Esophagus muscularis mucosa (tissue), 3 donors: ENCODE measurements around the gene PRB3.

ENCODE experiments used
- CTCF ChIP-seq, 3 experiments: fragments of 200-600 bp in 2 of 3; fragments of 450-650 bp in 1 of 3; sonication (generic) in 2 of 3; IDR thresholded peaks; one replicate each; pipeline ENCODE4 v1.5.1; 2017 to 2019; ENCODE audit warnings: antibody characterized with exemption in 3 of 3, mild to moderate bottlenecking in 2 of 3, moderate library complexity in 1 of 3
- POLR2A ChIP-seq: fragments of 450-650 bp; IDR thresholded peaks from one replicate; pipeline ENCODE4 v1.6.1; 2017; ENCODE audit warnings: antibody characterized with exemption, moderate library complexity, mild to moderate bottlenecking, low read depth

- TF ChIP-seq CTCF (IDR thresholded peaks at IDR 0.05) (no peak), POLR2A (no peak)
Observed at GRCh38 chr12:11269607-11270006, at the start of gene PRB3.
